ENCODE data around the gene ERBB3.

DNA sequence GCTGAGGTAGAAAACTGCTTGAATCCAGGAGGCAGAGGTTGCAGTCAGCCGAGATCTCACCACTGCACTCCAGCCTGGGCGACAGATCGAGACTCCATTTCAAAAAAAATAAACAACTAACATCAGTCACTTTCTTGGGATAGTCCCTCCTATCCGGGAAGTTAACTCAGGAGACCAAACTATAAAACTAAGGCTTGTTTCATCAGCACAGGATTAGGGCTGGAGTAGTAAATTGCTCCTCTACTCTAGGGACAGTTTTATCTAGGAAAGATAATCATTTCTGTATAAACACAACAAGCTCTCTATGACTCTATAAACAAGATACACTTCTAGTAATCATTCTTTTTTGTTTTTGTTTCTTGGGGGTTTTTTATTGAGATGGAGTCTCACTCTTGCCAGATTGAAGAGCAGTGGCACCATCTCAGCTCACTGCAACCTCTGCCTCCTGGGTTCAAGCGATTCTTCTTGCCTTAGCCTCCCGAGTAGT is 26.5 kb upstream of the ERBB3 start:
- TF ChIP-seq POLR2A (IDR thresholded peaks at IDR 0.05; ENCODE audit: low read length) (no peak), GATA1 (IDR thresholded peaks at IDR 0.05; ENCODE audit: low read depth, low read length) (no peak)

Data from erythroblast (primary cell).